ENCODE results near the gene PGAM1. TPM values are rescaled to one million over a fixed set of nuclear protein-coding genes. Genes with fewer than 3 reads are reported as not detected.

The PGAM1 gene
- total RNA-seq, 4 donors from 2014 or later = 142 to 166 (median 155) TPM

DNA sequence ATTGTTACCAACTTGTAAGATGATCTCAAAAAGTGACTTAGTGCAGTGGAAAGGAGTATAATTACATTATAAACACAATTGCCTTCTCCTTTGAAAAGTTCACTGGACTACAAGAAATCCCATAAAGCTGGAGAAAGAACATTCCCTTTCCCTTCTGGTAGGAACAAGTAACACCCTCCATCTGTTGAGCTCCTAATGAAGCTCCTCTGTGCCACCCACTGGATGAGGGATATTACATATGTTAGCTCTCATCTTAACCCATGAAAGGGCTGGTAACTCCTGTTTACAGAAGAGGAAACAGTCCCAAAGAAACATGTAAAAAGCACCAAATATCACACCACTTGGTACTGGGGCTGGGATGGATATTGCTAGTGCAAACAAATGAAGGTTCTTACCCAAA lies 8.1 kb downstream of the PGAM1 start:
- peaks cover 0 to 90% (median 19%) of the 10 kb centered on the region in 3 donors for H3K36me3 ChIP-seq

DNA sequence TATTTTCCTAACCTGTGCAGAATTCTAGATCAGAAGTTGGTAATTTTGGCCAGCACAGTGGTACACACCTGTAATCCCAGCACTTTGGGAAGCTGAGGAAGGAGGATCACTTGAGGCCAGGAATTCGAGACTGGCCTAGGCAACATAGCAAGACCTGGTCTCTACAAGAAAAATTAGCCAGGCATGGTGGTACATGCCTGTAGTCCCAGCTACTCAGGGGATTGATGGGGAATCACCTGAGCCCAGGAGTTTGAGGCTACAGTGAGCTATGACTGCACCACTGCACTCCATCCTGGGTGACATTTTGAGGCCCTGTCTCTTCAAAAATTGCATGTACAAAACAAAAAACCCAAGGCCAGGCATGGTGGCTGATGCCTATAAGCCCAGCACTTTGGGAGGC lies 8.6 kb downstream of the PGAM1 start:
- DNase-seq (ENCODE audit: low spot score in 2 of 2) = no peak
- Histone ChIP-seq H3K4me1 (peaks cover 0 to 2% (median 0%) of the 10 kb centered on the region in 4 donors), H3K27ac (no peak overlapping the region), H3K27me3 (no peaks in the 10 kb centered on the region), H3K9me3 (no peaks in the 10 kb centered on the region), H3K4me3 (no peak overlapping the region), H3K36me3 (peaks cover 0 to 90% (median 19%) of the 10 kb centered on the region in 3 donors)
- TF ChIP-seq POLR2A (IDR thresholded peaks at IDR 0.05) (no peak), EP300 (IDR thresholded peaks at IDR 0.05) (no peak)
- TF ChIP-seq, protein P1, sequence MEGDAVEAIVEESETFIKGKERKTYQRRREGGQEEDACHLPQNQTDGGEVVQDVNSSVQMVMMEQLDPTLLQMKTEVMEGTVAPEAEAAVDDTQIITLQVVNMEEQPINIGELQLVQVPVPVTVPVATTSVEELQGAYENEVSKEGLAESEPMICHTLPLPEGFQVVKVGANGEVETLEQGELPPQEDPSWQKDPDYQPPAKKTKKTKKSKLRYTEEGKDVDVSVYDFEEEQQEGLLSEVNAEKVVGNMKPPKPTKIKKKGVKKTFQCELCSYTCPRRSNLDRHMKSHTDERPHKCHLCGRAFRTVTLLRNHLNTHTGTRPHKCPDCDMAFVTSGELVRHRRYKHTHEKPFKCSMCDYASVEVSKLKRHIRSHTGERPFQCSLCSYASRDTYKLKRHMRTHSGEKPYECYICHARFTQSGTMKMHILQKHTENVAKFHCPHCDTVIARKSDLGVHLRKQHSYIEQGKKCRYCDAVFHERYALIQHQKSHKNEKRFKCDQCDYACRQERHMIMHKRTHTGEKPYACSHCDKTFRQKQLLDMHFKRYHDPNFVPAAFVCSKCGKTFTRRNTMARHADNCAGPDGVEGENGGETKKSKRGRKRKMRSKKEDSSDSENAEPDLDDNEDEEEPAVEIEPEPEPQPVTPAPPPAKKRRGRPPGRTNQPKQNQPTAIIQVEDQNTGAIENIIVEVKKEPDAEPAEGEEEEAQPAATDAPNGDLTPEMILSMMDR (IDR thresholded peaks at IDR 0.05) = no peak
- WGBS, 2 donors = 82 to 100% methylated on average over 1 of the region's 1 CpG

More for the DNA sequence above, 8.1 kb downstream of the PGAM1 start:
- Histone ChIP-seq H3K4me1 (peaks cover 0 to 6% (median 0%) of the 10 kb centered on the region in 4 donors), H3K27me3 (no peaks in the 10 kb centered on the region), H3K9me3 (no peaks in the 10 kb centered on the region), H3K4me3 (no peak overlapping the region), H3K27ac (no peak overlapping the region)
- no peak for DNase-seq (ENCODE audit: low spot score in 2 of 2)
- TF ChIP-seq, protein P1 (IDR thresholded peaks at IDR 0.05) = no peak
- TF ChIP-seq POLR2A (IDR thresholded peaks at IDR 0.05) = no peak
- TF ChIP-seq EP300 (IDR thresholded peaks at IDR 0.05) = no peak

DNA sequence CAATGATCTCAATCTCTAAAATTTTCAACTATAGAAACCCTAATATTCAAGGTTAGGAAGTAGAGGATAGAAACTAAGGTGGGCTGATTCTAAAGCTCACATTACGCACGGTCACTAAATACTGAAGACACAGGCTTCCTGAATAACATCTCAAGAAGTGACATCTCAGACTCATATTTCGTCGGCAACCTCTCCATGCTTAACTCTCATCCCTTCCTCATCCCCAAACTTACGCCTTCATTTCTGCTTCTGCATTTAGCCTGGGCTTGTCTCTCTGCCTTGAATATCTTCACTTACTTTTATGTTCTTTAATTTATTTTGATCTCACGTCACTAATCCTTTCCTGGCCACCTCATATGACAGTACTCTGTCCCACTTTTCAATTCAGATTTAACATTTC lies 9.2 kb downstream of the PGAM1 start:
- Histone ChIP-seq H3K27me3 (no peaks in the 10 kb centered on the region), H3K36me3 (peaks cover 0 to 91% (median 19%) of the 10 kb centered on the region in 3 donors), H3K4me3 (no peak overlapping the region), H3K27ac (no peak overlapping the region), H3K9me3 (no peaks in the 10 kb centered on the region), H3K4me1 (no peaks in the 10 kb centered on the region)
- WGBS, 2 donors = 93 to 96% methylated on average over 6 of the region's 6 CpGs
- no peak for DNase-seq (ENCODE audit: low spot score in 2 of 2)
- no peak for TF ChIP-seq EP300 (IDR thresholded peaks at IDR 0.05)
- TF ChIP-seq, protein P1 (IDR thresholded peaks at IDR 0.05) = no peak
- no peak for TF ChIP-seq POLR2A (IDR thresholded peaks at IDR 0.05)

DNA sequence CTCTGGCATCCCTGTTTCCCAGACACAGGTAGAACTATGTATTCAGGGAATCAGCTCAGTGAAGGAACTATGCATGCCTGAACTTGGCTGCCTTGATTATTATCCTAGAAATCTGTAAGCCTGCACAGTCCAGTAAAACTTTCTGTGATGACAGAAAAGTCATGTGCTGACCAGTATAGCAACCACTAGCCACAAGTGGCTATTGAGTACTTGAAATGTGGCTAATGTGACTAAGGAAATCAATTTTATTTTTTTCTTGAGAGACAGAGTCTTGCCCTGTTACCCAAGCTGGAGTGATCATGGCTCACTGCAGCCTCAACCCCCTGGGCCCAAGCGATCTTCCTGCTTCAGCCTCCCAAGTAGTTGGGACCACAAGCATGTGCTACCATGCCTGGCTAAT lies 16.3 kb downstream of the PGAM1 start:
- Histone ChIP-seq H3K27me3 (no peaks in the 10 kb centered on the region), H3K27ac (no peak overlapping the region), H3K36me3 (peaks cover 0 to 49% (median 0%) of the 10 kb centered on the region in 3 donors), H3K4me1 (peaks cover 0 to 25% (median 12%) of the 10 kb centered on the region in 4 donors), H3K9me3 (no peaks in the 10 kb centered on the region), H3K4me3 (no peak overlapping the region)
- TF ChIP-seq POLR2A (IDR thresholded peaks at IDR 0.05) (no peak), EP300 (IDR thresholded peaks at IDR 0.05) (no peak)
- TF ChIP-seq, protein P1 (IDR thresholded peaks at IDR 0.05) = no peak
- 87 to 94% methylated on average over 1 of the region's 1 CpG for WGBS, 2 donors
- DNase-seq (ENCODE audit: low spot score in 2 of 2) = no peak

- no peaks in the 10 kb centered on the region for H3K27me3 ChIP-seq
These were observed 18.2 kb downstream of the PGAM1 start for GRCh38 chr10:97444212-97444611.

More at GRCh38 chr10:97444212-97444611, 18.2 kb downstream of the PGAM1 start:
- WGBS, 2 donors = 93 to 95% methylated on average over 1 of the region's 1 CpG
- TF ChIP-seq, protein P1 (IDR thresholded peaks at IDR 0.05) = no peak
- TF ChIP-seq POLR2A (IDR thresholded peaks at IDR 0.05) (no peak), EP300 (IDR thresholded peaks at IDR 0.05) (no peak)
- Histone ChIP-seq H3K9me3 (no peaks in the 10 kb centered on the region), H3K27ac (no peak overlapping the region), H3K4me3 (no peak overlapping the region), H3K36me3 (peaks cover 0 to 30% (median 0%) of the 10 kb centered on the region in 3 donors), H3K4me1 (peaks cover 0 to 45% (median 21%) of the 10 kb centered on the region in 4 donors)
- no peak for DNase-seq (ENCODE audit: low spot score in 2 of 2)
